Raji (cell line): ENCODE measurements around the gene TET3.

Experiments
- POLR2A ChIP-seq: IDR thresholded peaks from 2 replicates; pipeline ENCODE4 v1.6.1; 2011; ENCODE audit warnings: low read depth, low read length, control low read depth; ENCODE audit not compliant: insufficient read depth

TET3 gene

GRCh38 chr2:74005786-74006185, 21.1 kb downstream of the TET3 start:
- TF ChIP-seq POLR2A: no peak

GRCh38 chr2:74006459-74006858, 21.7 kb downstream of the TET3 start:
- TF ChIP-seq POLR2A: no peak

- no peak for TF ChIP-seq POLR2A
Observed at GRCh38 chr2:74007121-74007520, 22.4 kb downstream of the TET3 start.

GRCh38 chr2:74007711-74008110, 23.0 kb downstream of the TET3 start:
- TF ChIP-seq POLR2A: no peak

GRCh38 chr2:74008761-74009395, 24.2 kb downstream of the TET3 start:
- TF ChIP-seq POLR2A: no peak

GRCh38 chr2:74009577-74009976, 24.9 kb downstream of the TET3 start:
- no peak for TF ChIP-seq POLR2A

GRCh38 chr2:74010087-74010541, 25.4 kb downstream of the TET3 start:
- TF ChIP-seq POLR2A: no peak

GRCh38 chr2:74011246-74011645, 26.5 kb downstream of the TET3 start:
- no peak for TF ChIP-seq POLR2A

GRCh38 chr2:74014813-74015212, 30.1 kb downstream of the TET3 start:
- no peak for TF ChIP-seq POLR2A

GRCh38 chr2:74017223-74017622, 32.5 kb downstream of the TET3 start:
- TF ChIP-seq POLR2A: no peak

GRCh38 chr2:74019516-74019915, 34.8 kb downstream of the TET3 start:
- TF ChIP-seq POLR2A: no peak

GRCh38 chr2:74020702-74021406, 36.1 kb downstream of the TET3 start:
- TF ChIP-seq POLR2A: no peak

- TF ChIP-seq POLR2A: no peak
Observed at GRCh38 chr2:74021407-74021755, 36.7 kb downstream of the TET3 start.

GRCh38 chr2:74024216-74024615, 39.5 kb downstream of the TET3 start:
- no peak for TF ChIP-seq POLR2A

- no peak for TF ChIP-seq POLR2A
Observed at GRCh38 chr2:74025971-74026612, 41.4 kb downstream of the TET3 start.

- no peak for TF ChIP-seq POLR2A
Observed at GRCh38 chr2:74026687-74027241, 42.1 kb downstream of the TET3 start.

- TF ChIP-seq POLR2A: no peak
Observed at GRCh38 chr2:74027496-74027895, 42.8 kb downstream of the TET3 start.

GRCh38 chr2:74028290-74028689, 43.6 kb downstream of the TET3 start:
- no peak for TF ChIP-seq POLR2A
